ENCODE results near the gene HELZ.

DNA sequence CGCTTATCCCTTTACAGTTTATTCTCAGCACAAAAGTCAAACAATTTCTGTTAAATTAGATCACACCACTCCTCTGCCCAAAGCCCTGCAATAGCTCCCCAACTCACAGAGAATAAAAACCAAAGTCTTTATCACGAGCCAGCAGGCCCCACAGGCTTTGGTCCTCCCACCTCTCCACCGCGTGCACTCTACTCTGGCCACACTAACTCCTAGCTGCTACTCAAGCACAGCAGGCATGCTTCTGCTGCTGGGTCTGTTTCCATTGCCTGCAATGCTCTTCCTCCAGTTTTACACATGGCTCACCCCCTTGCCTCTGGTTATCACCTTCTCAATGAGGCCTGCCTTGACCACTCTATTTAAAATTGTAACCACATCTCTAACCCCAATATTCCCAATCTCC, 27.6 kb downstream of the HELZ start:
- TF ChIP-seq POLR2A (IDR thresholded peaks at IDR 0.05; ENCODE audit: low read depth, low read length) (no peak), POLR2AphosphoS5 (IDR thresholded peaks at IDR 0.05; ENCODE audit: low read depth, low read length) (no peak), TAF1 (IDR thresholded peaks at IDR 0.05; ENCODE audit: borderline replicate concordance, low read depth, low read length) (no peak)

All from GM12892 (cell line).